HG02938 (cell line): ENCODE results near the gene STYXL1.

Experiments used
- ATAC-seq: cut with Tn5 transposase; IDR thresholded peaks from one replicate; pipeline ENCODE4 v1.9.1; 2021; ENCODE audit warnings: mild to moderate bottlenecking, moderate library complexity; ENCODE audit not compliant: unreplicated experiment

The STYXL1 gene

GRCh38 chr7:75981453-75982305, 66.1 kb downstream of the STYXL1 start:
- no peak for ATAC-seq

GRCh38 chr7:75981203-75981452, 66.7 kb downstream of the STYXL1 start:
- no peak for ATAC-seq

GRCh38 chr7:75980430-75981202, 67.2 kb downstream of the STYXL1 start:
- no peak for ATAC-seq

GRCh38 chr7:75979759-75980429, 67.9 kb downstream of the STYXL1 start:
- ATAC-seq: no peak

- no peak for ATAC-seq
Measured at GRCh38 chr7:75977743-75978142, 70.1 kb downstream of the STYXL1 start.

- ATAC-seq: no peak
Measured at GRCh38 chr7:75971961-75972763, 75.6 kb downstream of the STYXL1 start.

- no peak for ATAC-seq
Measured at GRCh38 chr7:75971309-75971960, 76.4 kb downstream of the STYXL1 start.

GRCh38 chr7:75969704-75970498, 77.9 kb downstream of the STYXL1 start:
- ATAC-seq: no peak

- no peak for ATAC-seq
Measured at GRCh38 chr7:75969182-75969581, 78.6 kb downstream of the STYXL1 start.

GRCh38 chr7:75968561-75969001, 79.2 kb downstream of the STYXL1 start:
- no peak for ATAC-seq

- ATAC-seq: no peak
Measured at GRCh38 chr7:75968012-75968411, 79.8 kb downstream of the STYXL1 start.

- no peak for ATAC-seq
Measured at GRCh38 chr7:75967487-75967997, 80.3 kb downstream of the STYXL1 start.

GRCh38 chr7:75967055-75967454, 80.7 kb downstream of the STYXL1 start:
- ATAC-seq: no peak

GRCh38 chr7:75966190-75966961, 81.4 kb downstream of the STYXL1 start:
- ATAC-seq: no peak

GRCh38 chr7:75965617-75966016, 82.2 kb downstream of the STYXL1 start:
- ATAC-seq: no peak

- ATAC-seq: no peak
Measured at GRCh38 chr7:75963381-75963995, 84.3 kb downstream of the STYXL1 start.

GRCh38 chr7:75962607-75963380, 85.0 kb downstream of the STYXL1 start:
- no peak for ATAC-seq
